CD1c-positive myeloid dendritic cell (primary cell): ENCODE data around the gene KCNK1.
"Not testable (repeated sequence)": the region's sequence is repeated elsewhere in the genome, so short reads cannot be mapped to it uniquely, and the experiment has no call there.

Source experiments
- DNase-seq: peaks from one replicate; pipeline ENCODE4 v3.0.0-alpha.2; 2016; ENCODE audit errors: extremely low spot score

Gene KCNK1

GRCh38 chr1:233607252-233608119, 6.4 kb upstream of the KCNK1 start:
- DNase-seq, result no peak

GRCh38 chr1:233608988-233609387, 4.9 kb upstream of the KCNK1 start:
- DNase-seq, result no peak

- DNase-seq, result no peak
Measured at GRCh38 chr1:233609926-233610325, 4.0 kb upstream of the KCNK1 start.

- DNase-seq, result no peak
Measured at GRCh38 chr1:233610628-233611027, 3.3 kb upstream of the KCNK1 start.

- not testable (repeated sequence) for DNase-seq
Measured at GRCh38 chr1:233611363-233611762, 2.5 kb upstream of the KCNK1 start.

GRCh38 chr1:233614173-233614742, 352 bp downstream of the KCNK1 start:
- DNase-seq, result no peak

- DNase-seq, result no peak
Measured at GRCh38 chr1:233614743-233615521, 1.0 kb downstream of the KCNK1 start.

GRCh38 chr1:233615571-233615970, 1.7 kb downstream of the KCNK1 start:
- no peak for DNase-seq

- no peak for DNase-seq
Measured at GRCh38 chr1:233617025-233617424, 3.1 kb downstream of the KCNK1 start.

- not testable (repeated sequence) for DNase-seq
Measured at GRCh38 chr1:233619414-233619813, 5.5 kb downstream of the KCNK1 start.

- DNase-seq, result no peak
Measured at GRCh38 chr1:233620065-233620464, 6.2 kb downstream of the KCNK1 start.

GRCh38 chr1:233621923-233622322, 8.0 kb downstream of the KCNK1 start:
- no peak for DNase-seq

- DNase-seq, result no peak
Measured at GRCh38 chr1:233624289-233624688, 10.4 kb downstream of the KCNK1 start.

GRCh38 chr1:233625087-233625486, 11.2 kb downstream of the KCNK1 start:
- DNase-seq, result no peak

- DNase-seq, result no peak
Measured at GRCh38 chr1:233625510-233625981, 11.6 kb downstream of the KCNK1 start.

- no peak for DNase-seq
Measured at GRCh38 chr1:233627376-233627775, 13.5 kb downstream of the KCNK1 start.

- no peak for DNase-seq
Measured at GRCh38 chr1:233627823-233628222, 13.9 kb downstream of the KCNK1 start.

GRCh38 chr1:233629305-233629935, 15.5 kb downstream of the KCNK1 start:
- DNase-seq, result no peak

GRCh38 chr1:233631810-233632405, 18.0 kb downstream of the KCNK1 start:
- no peak for DNase-seq

- no peak for DNase-seq
Measured at GRCh38 chr1:233632436-233632835, 18.5 kb downstream of the KCNK1 start.

- DNase-seq, result no peak
Measured at GRCh38 chr1:233635765-233636502, 22.0 kb downstream of the KCNK1 start.
